ENCODE measurements around the gene SERPIND1. TPM values are rescaled to one million over a fixed set of nuclear protein-coding genes. Genes with fewer than 3 reads are reported as not detected.

Gene SERPIND1
- total RNA-seq, 2 donors from 2014 or later = 1.5 to 4.1 TPM

DNA sequence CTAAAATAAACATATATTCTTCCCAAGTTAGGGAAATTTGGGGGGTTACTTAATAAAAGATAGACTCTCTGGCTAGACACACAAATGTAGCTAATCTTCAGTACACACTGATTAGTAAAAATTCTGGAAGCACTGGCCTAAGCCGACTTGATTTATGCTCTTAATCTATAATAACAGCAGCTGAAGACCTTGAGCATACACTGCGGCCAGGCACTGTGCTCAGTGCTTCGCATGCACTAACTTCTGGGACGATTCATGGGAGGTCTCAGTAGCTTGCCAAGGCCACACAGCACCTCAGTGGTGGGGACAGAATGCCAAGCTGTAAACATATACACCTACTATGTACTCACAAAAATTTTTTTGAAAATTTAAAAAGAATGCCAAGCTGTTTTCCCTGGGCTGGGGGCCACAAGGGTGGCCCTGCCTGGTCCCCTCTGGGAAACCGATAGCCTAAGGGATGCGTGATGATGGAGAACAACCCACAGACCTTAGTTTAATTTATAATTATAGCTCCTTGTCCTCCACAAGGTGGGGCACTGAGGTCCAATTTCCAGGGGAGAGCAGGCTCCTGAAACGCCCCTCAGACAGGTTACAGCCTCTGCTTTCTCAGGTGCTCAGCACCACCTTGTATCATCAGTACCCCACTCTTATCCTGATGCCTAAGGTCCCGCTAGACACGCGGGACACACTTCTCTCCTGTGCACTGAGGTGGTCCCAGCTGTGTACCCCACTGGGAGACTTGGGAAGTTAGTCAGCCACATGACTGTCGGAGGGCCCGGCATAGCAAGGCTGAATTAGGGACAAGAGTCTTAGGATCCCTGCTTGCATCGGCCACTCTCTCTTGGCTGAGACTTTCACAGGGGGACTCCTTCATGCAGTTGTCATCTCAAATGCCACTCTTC lies 20.1 kb downstream of the SERPIND1 start:
- TF ChIP-seq, protein P1, sequence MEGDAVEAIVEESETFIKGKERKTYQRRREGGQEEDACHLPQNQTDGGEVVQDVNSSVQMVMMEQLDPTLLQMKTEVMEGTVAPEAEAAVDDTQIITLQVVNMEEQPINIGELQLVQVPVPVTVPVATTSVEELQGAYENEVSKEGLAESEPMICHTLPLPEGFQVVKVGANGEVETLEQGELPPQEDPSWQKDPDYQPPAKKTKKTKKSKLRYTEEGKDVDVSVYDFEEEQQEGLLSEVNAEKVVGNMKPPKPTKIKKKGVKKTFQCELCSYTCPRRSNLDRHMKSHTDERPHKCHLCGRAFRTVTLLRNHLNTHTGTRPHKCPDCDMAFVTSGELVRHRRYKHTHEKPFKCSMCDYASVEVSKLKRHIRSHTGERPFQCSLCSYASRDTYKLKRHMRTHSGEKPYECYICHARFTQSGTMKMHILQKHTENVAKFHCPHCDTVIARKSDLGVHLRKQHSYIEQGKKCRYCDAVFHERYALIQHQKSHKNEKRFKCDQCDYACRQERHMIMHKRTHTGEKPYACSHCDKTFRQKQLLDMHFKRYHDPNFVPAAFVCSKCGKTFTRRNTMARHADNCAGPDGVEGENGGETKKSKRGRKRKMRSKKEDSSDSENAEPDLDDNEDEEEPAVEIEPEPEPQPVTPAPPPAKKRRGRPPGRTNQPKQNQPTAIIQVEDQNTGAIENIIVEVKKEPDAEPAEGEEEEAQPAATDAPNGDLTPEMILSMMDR (IDR thresholded peaks at IDR 0.05) = no peak
- no peak for DNase-seq (ENCODE audit: low spot score)
- H3K27ac ChIP-seq = no peak overlapping the region
- no peak overlapping the region for H3K4me3 ChIP-seq
- no peaks in the 10 kb centered on the region for H3K4me1 ChIP-seq
- H3K27me3 ChIP-seq = no peaks in the 10 kb centered on the region
- no peaks in the 10 kb centered on the region for H3K9me3 ChIP-seq
- peaks cover 64% of the 10 kb centered on the region for H3K36me3 ChIP-seq

DNA sequence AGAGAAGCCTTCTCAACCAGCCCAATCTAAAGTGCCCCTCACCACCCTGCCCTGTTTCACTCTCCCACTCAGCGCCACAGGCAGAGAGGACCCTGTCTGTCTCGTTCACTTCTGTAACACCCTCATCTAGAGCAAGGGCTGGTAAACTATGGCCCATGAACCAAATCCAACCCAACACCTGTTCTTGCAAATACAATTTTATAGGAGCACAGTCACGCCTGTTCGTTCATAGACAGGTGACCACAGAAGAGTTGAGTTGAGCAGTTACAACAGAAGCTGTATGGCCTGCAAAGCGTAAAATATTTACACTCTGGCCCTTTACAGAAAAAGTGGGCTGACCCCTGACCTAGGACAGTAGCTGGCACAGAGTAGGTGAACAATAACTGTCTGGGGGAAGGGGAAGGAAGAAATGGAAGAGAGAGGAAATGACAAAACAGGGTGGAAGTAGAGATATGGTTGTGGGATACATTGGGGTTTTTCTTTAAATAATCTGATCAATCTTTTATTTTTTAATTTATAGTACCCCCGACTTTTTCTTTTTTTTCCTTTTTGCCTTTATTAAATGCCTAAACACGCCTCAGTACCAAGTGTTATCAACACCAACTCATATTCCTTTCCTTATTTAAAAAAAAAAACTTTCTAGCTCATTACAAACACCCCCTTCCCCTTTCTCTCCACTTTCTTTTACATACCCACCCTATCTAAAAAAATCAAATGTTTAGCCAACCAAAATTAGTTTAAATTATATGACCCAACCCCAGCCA lies 20.9 kb downstream of the SERPIND1 start:
- Histone ChIP-seq H3K4me1 (no peaks in the 10 kb centered on the region), H3K9me3 (no peaks in the 10 kb centered on the region), H3K36me3 (peaks cover 72% of the 10 kb centered on the region), H3K4me3 (no peak overlapping the region), H3K27me3 (no peaks in the 10 kb centered on the region), H3K27ac (no peak overlapping the region)
- no peak for DNase-seq (ENCODE audit: low spot score)
- TF ChIP-seq, protein P1 (IDR thresholded peaks at IDR 0.05) = no peak

DNA sequence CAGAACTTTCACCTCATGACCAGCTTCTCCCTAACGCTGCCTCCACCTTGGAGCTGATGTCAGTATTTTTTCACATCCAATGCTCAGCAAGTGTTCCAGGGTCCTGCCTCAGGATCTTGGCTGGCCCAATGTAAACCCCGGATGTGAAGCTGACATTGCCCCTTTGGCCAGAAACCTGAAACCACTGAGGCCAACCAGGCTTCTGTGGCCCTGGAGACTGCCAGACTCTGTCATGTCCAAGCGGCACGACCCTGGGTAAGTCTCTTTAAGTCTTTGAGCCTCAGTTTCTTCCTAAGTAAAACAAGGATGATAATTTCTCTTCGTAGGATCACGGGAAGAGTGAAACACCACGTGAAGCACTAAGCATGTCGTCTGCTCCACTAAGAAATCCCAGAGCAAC lies 22.8 kb downstream of the SERPIND1 start:
- Histone ChIP-seq H3K9me3 (no peaks in the 10 kb centered on the region), H3K27me3 (no peaks in the 10 kb centered on the region), H3K36me3 (peaks cover 85% of the 10 kb centered on the region)

DNA sequence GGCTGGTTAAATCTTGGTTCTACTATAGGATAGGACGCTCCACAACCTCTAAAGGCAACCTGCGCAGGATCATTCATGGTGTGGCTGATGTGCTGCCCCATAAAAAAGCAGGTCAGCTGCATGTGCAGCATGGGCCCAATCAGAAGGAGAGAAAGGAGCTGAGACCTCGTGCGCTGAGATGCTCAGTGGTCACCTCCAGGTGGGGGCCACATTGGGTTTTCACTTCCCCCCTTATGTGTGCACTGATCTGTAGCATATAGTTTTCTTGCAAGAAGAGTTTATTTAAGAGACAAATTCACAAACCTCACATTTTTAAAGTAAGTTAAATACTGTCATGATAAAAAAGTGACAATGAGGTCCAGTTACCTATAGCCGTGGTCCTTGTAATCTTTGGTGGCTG lies 24.3 kb downstream of the SERPIND1 start:
- DNase-seq (ENCODE audit: low spot score) = no peak
- Histone ChIP-seq H3K27me3 (no peaks in the 10 kb centered on the region), H3K27ac (no peak overlapping the region), H3K4me3 (no peak overlapping the region), H3K9me3 (no peaks in the 10 kb centered on the region), H3K4me1 (no peaks in the 10 kb centered on the region), H3K36me3 (peaks cover 83% of the 10 kb centered on the region)
- TF ChIP-seq, protein P1 (IDR thresholded peaks at IDR 0.05) = no peak

More for the DNA sequence above, 22.8 kb downstream of the SERPIND1 start:
- TF ChIP-seq, protein P1 (IDR thresholded peaks at IDR 0.05) = no peak
- no peak for DNase-seq (ENCODE audit: low spot score)
- Histone ChIP-seq H3K4me1 (no peaks in the 10 kb centered on the region), H3K4me3 (no peak overlapping the region), H3K27ac (no peak overlapping the region)

DNA sequence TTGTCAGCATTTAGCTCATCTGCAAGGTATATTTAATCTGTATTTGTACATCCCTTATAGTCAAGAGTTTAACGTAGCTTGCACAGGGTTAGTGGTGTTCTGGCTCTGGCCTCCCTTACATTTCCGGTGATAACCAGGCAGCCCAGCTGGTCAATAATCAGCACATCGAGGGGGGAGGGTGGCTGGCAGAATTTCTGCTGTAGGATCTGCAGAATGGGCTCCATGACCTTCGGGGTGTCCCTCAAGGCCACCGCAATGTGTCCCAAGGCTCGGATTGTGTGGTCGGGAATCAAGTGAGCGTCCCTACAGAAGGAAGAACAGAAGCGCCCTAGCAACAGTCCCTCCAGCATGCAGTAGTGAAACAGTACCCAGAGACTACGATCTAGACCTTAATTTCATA lies 25.1 kb downstream of the SERPIND1 start:
- H3K4me3 ChIP-seq = no peak overlapping the region
- no peaks in the 10 kb centered on the region for H3K27me3 ChIP-seq
- TF ChIP-seq, protein P1 (IDR thresholded peaks at IDR 0.05) = no peak
- peaks cover 87% of the 10 kb centered on the region for H3K36me3 ChIP-seq
- H3K27ac ChIP-seq = no peak overlapping the region
- no peaks in the 10 kb centered on the region for H3K4me1 ChIP-seq
- no peaks in the 10 kb centered on the region for H3K9me3 ChIP-seq
- no peak for DNase-seq (ENCODE audit: low spot score)

Measured in right atrium auricular region (tissue), 2 donors.